Large intestine (tissue), 3 donors: Measurements from ENCODE around the gene CCDC78. TPM values are rescaled to one million over a fixed set of nuclear protein-coding genes. Genes with fewer than 3 reads are reported as not detected.

ENCODE experiments used
- DNase-seq, 2 donors: peaks; one replicate each; pipeline versions ENCODE4 v3.0.0 to v3.0.0-alpha.2; 2013
- H3K27ac ChIP-seq: one replicate; pipeline ENCODE4 v1.5.1; 2013; ENCODE audit warnings: low read length
- H3K27me3 ChIP-seq: 2 replicates; pipeline ENCODE4 v1.6.1; 2013; ENCODE audit warnings: low read length; ENCODE audit not compliant: control insufficient read depth, insufficient read depth
- H3K36me3 ChIP-seq: 2 replicates; pipeline ENCODE4 v1.6.1; 2013; ENCODE audit warnings: low read length; ENCODE audit not compliant: control insufficient read depth, insufficient read depth
- H3K4me1 ChIP-seq: one replicate; pipeline ENCODE4 v1.6.1; 2013; ENCODE audit warnings: low read length; ENCODE audit not compliant: control insufficient read depth, insufficient read depth
- H3K4me3 ChIP-seq: one replicate; pipeline ENCODE4 v1.5.1; 2013; ENCODE audit warnings: low read length
- H3K9me3 ChIP-seq: one replicate; pipeline ENCODE4 v1.6.1; 2013; ENCODE audit warnings: mild to moderate bottlenecking, low read depth, low read length, moderate library complexity; ENCODE audit not compliant: control insufficient read depth
- WGBS: methylation state at CpG from one replicate; pipeline ENCODE4 v1.1.5; 2013; ENCODE audit warnings: low lambda C conversion rate; ENCODE audit not compliant: insufficient coverage; 5-methylcytosine and 5-hydroxymethylcytosine counted together
- polyA plus RNA-seq: library from polyadenylated mRNA; unstranded; fragments of 120-200 nt; gene quantifications from one replicate; pipeline ENCODE4 v1.2.1, GENCODE V29; 2013

The CCDC78 gene
- polyA plus RNA-seq, 1 donor: 1.9 TPM

DNA sequence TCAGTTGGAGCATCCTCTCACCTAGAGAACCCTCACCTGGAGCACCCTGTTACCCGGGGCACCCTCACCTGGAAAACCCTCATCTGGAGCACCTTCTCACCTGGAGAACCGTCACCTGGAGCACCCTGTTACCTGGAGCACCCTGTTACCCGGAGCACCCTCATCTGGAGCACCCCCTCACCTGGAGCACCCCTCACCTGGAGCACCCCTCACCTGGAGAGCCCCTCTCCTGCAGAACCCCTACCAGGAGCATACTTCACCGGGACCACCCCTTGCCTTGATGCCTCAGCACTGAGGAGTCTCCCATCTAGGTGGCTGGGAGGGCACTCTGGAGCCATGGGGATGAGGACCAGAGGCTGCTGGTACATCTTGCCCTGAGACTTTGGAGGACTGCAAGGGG lies 17.3 kb downstream of the CCDC78 start:
- no CpG with 5 or more reads among the region's 4 CpGs for WGBS
- Histone ChIP-seq H3K4me3 (no peak overlapping the region), H3K27ac (no peak overlapping the region), H3K27me3 (peaks cover 77% of the 10 kb centered on the region), H3K9me3 (peaks cover 3% of the 10 kb centered on the region), H3K4me1 (peaks cover 3% of the 10 kb centered on the region), H3K36me3 (no peaks in the 10 kb centered on the region)
- no peak for DNase-seq

DNA sequence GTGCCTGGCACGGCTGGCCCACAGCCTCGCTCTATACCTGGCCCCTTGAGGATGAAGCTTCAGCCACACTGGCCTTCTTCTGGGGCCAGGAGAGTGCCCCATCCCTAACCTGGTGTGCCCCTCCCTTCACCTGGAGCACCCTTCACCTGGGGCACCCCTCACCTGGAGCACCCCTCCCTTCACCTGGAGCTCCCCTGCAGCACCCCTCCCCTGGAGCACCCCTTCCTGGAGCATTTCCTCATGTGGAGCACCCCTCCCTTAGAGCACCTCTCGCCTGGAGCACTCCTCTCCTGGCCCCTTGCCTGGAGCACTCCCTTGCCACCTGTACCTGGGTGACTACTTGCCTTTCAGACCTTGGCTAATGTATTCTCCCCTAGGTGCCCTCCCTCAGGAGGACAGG lies 18.2 kb downstream of the CCDC78 start:
- no peaks in the 10 kb centered on the region for H3K36me3 ChIP-seq
- H3K27ac ChIP-seq: no peak overlapping the region
- no peak overlapping the region for H3K4me3 ChIP-seq
- WGBS: no CpG with 5 or more reads among the region's 3 CpGs
- H3K9me3 ChIP-seq: peaks cover 3% of the 10 kb centered on the region
- no peak for DNase-seq
- peaks cover 82% of the 10 kb centered on the region for H3K27me3 ChIP-seq
- H3K4me1 ChIP-seq: peaks cover 3% of the 10 kb centered on the region

DNA sequence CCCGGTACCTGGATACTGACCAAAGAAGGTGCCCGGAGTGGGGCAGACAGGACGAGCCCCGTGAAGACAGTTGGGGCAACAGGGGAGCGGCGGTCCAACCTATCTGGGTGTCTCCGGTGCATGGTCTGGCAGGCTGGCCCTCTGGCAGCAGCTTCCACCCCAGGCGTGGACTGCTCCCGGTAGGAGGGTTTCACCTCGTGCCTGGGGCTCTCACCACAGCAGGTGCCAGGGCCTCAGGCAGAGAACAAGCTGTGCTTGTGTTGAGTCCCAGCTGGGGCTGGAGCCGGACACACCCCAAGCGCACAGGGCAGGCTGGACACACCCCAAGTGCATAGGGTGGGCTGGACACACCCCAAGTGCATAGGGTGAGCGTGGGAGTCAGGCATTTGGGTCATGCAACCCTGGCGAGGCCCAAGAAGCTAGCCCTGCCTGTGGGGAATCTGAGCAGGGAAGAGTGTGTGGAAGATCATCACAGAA lies 19.1 kb downstream of the CCDC78 start:
- Histone ChIP-seq H3K9me3 (peaks cover 3% of the 10 kb centered on the region), H3K36me3 (no peaks in the 10 kb centered on the region), H3K27me3 (peaks cover 90% of the 10 kb centered on the region), H3K4me3 (no peak overlapping the region), H3K27ac (no peak overlapping the region), H3K4me1 (peaks cover 3% of the 10 kb centered on the region)
- DNase-seq: no peak
- WGBS: no CpG with 5 or more reads among the region's 14 CpGs

GRCh38 chr16:706189-707061 lies 19.8 kb downstream of the CCDC78 start:
- Histone ChIP-seq H3K4me3 (no peak overlapping the region), H3K9me3 (peaks cover 3% of the 10 kb centered on the region), H3K27ac (no peak overlapping the region), H3K4me1 (peaks cover 3% of the 10 kb centered on the region), H3K36me3 (no peaks in the 10 kb centered on the region), H3K27me3 (peaks cover 92% of the 10 kb centered on the region)
- no peak for DNase-seq
- WGBS: no CpG with 5 or more reads among the region's 49 CpGs

GRCh38 chr16:705431-706188 lies 20.6 kb downstream of the CCDC78 start, which contains the start of gene FBXL16:
Gene FBXL16 (minus strand): TSS chr16:705801. CDS start chr16:697405, 8,396 bp downstream.
- no peak for DNase-seq
- no CpG with 5 or more reads among the region's 115 CpGs for WGBS
- H3K9me3 ChIP-seq: peaks cover 7% of the 10 kb centered on the region
- H3K4me3 ChIP-seq: peak within 1 kb of the TSS; percentile 4
- peaks cover 91% of the 10 kb centered on the region for H3K27me3 ChIP-seq
- no peaks in the 10 kb centered on the region for H3K36me3 ChIP-seq
- no peak within 1 kb of the TSS for H3K27ac ChIP-seq
- H3K4me1 ChIP-seq: peaks cover 4% of the 10 kb centered on the region

DNA sequence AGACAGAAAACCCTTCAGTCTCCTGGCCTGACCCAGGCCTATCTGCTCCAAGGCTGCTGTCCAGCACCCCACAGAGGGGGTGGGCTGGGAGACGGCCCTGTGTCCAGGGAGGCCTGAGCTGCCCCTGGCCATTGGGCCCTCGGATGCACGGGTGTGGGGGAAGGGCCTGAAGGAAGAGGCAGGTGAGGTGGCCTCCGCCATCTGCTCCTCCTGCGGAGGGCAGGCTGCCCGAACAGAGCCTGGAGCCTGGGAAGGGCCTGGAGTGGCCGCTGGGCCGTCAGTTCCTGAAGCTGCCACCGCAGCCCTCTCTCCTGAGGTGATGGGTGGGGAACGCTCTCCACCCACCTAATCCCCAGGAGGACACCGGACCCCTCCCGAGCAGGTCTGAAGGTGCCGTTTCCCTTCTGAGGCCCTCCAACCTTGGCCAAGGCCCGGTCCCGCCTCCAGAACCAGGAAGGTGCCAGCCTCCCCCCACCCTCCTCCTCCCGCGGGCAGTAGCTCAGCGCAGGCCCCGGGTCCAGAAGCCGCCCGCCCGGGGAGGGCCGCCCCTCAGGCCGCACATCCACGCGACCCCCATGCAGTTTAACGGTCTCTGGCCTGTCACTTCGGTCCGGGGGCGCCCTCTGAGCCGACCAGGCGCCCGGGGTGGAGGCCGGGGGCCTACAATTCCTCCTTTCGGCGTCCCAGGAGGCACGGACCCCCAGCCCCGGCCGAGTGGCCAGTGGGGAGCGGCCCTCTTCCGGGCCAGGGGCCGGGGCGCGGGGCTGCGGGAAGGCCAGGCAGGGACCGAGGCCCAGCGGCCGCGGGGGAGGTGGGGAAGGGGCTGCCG lies 21.5 kb downstream of the CCDC78 start:
- Histone ChIP-seq H3K36me3 (no peaks in the 10 kb centered on the region), H3K27me3 (peaks cover 91% of the 10 kb centered on the region), H3K27ac (no peak overlapping the region), H3K4me1 (peaks cover 2% of the 10 kb centered on the region), H3K4me3 (peak overlapping the region; percentile 4), H3K9me3 (peaks cover 6% of the 10 kb centered on the region)
- no peak for DNase-seq
- WGBS: no CpG with 5 or more reads among the region's 50 CpGs

DNA sequence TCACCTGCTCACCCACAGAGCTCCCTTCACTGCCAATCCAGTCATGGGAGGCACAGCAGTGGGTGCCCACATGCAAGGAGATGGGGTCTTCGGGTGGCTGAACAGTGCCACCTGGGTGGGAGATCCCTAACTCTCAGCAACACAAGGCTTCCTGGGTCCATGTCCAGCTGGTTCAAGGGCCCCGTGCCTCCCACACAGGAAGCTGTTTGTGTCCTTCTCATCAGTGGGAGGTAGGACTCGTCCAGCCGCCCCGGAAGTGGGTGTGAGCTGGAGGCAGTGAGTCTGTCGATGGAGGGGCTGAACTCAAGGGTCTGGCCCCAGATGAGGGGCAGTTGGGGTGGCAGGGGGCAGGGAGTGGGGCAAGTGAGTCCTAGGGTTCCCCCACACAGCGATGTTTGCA lies 22.2 kb downstream of the CCDC78 start:
- Histone ChIP-seq H3K27me3 (peaks cover 90% of the 10 kb centered on the region), H3K4me3 (no peak overlapping the region), H3K4me1 (peaks cover 2% of the 10 kb centered on the region), H3K9me3 (peaks cover 6% of the 10 kb centered on the region), H3K27ac (no peak overlapping the region), H3K36me3 (no peaks in the 10 kb centered on the region)
- DNase-seq: no peak
- WGBS: no CpG with 5 or more reads among the region's 7 CpGs

GRCh38 chr16:703406-703805 lies 22.8 kb downstream of the CCDC78 start:
- Histone ChIP-seq H3K36me3 (no peaks in the 10 kb centered on the region), H3K4me3 (no peak overlapping the region), H3K4me1 (peaks cover 2% of the 10 kb centered on the region), H3K9me3 (peaks cover 6% of the 10 kb centered on the region), H3K27ac (no peak overlapping the region), H3K27me3 (peaks cover 89% of the 10 kb centered on the region)
- no CpG with 5 or more reads among the region's 12 CpGs for WGBS
- no peak for DNase-seq

- Histone ChIP-seq H3K9me3 (peaks cover 6% of the 10 kb centered on the region), H3K4me3 (no peak overlapping the region), H3K4me1 (peaks cover 2% of the 10 kb centered on the region), H3K27me3 (peaks cover 87% of the 10 kb centered on the region), H3K27ac (no peak overlapping the region), H3K36me3 (no peaks in the 10 kb centered on the region)
- DNase-seq: no peak
- WGBS: no CpG with 5 or more reads among the region's 19 CpGs
These were observed 23.9 kb downstream of the CCDC78 start for GRCh38 chr16:702341-702740.
